HG02884 (cell line): ENCODE measurements around the gene TTC31.

Experiments used
- ATAC-seq: cut with Tn5 transposase; IDR thresholded peaks from one replicate; pipeline ENCODE4 v1.9.1; 2021; ENCODE audit warnings: mild to moderate bottlenecking, moderate library complexity; ENCODE audit not compliant: unreplicated experiment

Gene TTC31

DNA sequence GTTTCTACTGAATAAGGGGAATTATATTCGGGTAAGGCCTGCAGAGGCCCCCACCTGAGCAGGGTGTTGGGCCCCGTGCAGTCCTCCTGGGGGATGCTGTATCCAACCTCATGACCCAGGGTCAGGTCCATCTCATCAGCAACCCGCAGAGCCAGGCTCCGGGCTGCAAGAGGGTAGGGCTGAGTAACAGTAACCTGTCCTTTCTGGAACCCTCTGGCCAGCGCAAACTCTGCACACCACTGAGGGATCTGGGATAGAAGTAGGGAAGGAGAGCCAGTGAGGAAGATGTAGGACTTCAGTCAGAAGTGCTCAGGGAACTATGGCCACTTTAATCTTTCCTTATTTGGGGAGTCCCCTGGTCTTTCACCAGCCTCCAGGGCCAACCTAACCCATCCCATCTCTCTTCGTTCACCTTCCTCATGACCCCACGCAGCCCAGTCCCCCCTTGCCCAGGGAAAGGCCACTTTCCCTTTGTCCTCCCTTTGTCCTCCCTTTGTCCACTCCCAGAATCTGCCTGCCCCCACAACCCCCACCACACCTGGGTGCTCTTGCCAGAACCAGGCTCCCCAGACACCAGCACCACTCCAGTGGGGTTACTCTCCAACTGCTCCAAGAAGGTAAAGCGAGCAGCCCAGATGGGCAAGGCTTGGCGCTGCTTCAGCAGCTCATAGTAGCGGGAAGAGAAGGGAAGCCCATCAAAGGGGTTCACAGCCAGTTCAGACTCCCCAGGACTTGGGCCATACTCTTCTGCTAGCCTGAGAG is 42.3 kb downstream of the TTC31 start:
- ATAC-seq = no peak

DNA sequence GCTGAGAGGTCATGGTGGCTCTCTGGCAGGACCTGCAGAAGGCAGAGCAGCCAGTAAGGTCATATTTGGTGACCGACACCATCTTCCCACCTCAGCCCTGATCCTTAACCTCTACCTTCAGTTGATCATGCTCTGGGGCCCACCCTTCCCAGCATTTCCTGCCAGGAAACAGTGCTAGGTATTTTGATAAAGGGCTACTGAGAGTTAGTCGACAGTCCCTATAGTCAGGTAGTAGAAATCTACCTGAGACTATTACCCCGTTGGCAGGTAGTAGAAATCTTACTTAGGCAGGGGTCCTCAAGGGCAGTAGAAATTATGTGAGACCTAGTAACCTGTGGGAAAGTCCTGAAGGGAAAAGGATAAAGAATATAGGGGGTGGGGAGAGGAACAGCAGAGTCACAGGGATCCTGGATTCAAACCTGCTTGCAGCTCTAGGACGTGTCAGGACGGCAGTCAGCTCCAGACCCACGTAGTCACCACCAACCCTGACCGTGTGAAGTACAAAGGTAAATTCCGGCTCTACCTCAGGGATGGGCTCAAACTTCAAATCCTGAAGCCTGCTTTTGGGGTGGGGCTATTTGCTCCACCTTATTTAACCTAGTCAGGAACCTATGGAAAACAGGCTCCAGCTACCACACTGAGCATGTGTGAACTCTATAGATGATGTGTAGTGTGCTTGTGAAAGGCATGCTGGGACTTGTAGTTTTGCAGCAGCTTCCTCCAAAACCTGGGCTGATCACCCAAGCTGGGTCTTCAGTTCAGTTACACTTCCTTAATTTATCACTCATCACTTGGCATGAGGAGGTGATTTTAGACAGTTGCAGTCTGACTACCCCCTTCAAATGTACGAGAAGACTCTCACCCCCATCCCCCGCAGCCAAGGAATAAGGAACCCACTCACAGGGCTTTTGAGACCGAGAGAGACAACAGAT is 43.1 kb downstream of the TTC31 start, which contains the start of gene DQX1:
TSS of gene DQX1 (minus strand) at position 515 of the 932 bp plus-strand sequence. CDS start at position 13, 502 bp downstream.
- ATAC-seq = no peak

DNA sequence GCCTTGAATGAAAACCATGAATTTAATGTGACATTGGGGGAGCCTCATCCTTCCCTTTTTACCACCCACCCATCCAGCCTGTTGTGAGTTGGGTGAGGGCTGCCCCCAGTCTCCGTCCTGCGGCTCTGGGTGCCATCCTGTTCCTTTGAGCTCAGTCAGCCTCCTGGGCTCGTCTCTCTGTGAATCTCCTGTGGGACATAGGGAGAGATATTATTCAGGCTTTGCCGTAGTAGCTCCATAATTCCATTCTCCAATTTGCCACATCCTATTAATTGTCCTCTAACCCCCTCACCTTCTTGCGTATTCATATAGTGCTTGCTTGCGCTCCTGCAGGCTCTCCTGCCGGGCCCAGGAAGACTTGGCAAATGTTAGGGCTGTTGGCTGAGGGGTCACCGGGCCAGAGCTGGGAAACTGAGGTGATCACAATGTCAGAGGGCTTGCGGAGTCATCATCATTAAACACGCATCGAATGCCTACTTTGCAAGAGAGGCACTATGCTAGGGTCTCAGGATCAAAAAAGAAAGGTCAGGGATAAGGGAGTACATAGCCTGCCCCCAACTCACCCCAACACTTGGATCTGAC is 43.9 kb downstream of the TTC31 start:
- ATAC-seq = no peak

DNA sequence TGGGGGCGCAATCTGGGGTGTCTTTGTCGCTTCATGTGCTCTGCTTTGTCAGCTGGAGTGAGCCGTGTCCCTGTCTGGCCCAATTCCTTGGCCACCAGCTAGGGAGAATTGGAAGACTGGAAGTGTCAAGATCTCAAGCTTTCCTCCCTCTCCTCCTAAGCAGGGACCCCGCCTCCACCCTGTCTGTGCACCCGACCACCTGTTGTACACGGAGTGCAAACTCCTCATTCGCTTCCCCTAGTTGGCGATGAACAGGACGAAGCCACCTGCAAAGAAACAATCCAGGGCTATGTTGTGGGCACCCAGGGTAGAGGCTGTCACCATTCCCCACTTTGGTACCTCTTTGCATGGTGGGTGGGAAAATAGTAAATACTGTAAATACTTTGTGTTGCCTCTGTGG is 44.9 kb downstream of the TTC31 start:
- no peak for ATAC-seq

DNA sequence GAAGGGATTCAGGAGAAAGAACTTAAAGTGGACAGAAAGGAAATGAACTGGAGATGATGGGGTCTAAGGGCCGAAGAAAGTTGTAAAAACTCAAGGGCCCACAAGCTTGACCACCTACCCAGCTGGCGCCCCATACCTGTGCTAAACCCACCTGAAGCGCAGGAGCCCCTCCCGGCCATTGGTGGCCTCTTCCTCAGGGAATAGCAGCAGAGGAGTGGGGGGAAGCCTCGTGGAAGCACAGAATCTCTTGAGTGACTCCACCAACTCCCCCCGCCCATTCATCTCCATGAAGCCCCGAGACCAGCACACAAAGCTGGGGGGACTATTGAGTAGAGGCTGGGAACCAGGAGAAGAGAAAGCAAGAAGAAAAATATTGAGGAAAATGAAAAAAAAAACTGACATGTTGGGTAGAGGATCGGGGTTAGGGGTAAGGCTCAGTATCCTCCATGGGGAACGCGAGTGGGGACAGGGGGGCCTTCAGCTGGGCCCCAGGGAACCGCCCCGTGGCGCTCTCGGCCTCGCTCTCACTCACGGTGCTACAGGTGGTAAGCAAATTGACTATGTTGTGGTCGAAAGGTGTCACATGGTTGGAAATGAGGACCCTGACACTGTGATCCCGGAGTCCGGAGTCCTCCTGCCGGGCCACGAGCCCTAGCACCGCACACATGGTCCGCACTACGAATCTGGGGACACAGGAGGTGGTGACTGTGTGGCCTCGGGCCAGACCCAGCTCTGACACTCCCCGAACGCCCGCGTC is 45.9 kb downstream of the TTC31 start:
- ATAC-seq = peak; percentile 3

DNA sequence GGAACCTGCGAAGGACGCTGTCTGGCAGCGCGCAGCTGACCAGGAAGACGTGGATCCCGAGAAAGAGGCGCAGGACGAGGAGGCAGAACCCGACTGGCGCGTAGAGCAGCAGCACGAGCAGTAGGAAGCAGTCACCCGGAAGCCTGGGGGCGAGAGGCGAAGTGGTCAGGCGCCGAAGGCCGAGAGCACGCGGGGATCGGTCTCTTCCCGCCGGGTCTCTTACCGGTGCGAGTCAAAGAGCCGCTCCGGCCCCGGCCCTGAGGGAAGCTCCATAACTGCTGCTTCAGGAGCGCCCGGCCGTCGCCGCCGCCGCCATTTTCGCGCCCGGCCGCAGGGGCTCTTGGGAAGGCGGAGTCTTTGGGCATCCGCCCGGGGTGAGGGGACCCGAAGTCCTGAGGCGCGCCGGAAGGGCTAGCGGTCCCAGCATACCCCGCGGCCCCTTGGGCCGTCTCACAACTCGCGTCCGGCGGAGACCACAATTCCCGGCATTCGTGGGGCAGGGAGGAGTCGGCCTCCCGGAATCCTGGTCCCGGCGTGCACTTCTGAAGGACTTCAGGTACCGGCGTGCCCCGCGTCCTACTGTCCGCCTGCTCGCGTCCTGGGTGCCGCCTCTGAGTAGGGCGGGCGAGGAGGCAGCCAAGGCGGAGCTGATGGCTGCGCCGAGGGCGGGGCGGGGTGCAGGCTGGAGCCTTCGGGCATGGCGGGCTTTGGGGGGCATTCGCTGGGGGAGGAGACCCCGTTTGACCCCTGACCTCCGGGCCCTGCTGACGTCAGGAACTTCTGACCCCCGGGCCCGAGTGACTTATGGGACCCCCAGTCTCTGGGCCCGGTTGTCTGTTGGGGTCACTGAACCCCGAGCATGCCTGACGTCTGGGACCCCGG is 46.7 kb downstream of the TTC31 start, which contains the start of the genes AUP1 and HTRA2:
TSS of gene AUP1 (minus strand) at position 350 of the 882 bp plus-strand sequence. CDS start at position 273, 77 bp downstream.
TSS of gene HTRA2 (plus strand) at position 577 of the 882 bp plus-strand sequence. CDS start at position 651, 74 bp downstream.
- ATAC-seq = peak; percentile 77

DNA sequence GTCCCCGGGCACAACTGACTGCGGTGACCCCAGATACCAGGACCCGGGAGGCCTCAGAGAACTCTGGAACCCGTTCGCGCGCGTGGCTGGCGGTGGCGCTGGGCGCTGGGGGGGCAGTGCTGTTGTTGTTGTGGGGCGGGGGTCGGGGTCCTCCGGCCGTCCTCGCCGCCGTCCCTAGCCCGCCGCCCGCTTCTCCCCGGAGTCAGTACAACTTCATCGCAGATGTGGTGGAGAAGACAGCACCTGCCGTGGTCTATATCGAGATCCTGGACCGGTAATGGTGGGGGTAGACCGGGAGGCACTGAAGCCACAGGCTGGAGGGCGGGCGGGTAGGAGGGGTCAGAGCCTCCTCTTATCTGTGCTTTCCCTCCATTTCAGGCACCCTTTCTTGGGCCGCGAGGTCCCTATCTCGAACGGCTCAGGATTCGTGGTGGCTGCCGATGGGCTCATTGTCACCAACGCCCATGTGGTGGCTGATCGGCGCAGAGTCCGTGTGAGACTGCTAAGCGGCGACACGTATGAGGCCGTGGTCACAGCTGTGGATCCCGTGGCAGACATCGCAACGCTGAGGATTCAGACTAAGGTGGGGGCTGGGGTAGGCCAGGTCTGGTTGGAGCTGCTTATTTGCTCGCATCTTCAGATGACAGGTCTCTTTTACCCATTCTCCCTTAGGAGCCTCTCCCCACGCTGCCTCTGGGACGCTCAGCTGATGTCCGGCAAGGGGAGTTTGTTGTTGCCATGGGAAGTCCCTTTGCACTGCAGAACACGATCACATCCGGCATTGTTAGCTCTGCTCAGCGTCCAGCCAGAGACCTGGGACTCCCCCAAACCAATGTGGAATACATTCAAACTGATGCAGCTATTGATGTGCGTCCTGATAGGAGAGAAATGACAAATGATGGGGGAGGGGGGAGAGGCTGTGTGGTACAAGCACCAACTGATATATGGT is 47.6 kb downstream of the TTC31 start:
- ATAC-seq = no peak

DNA sequence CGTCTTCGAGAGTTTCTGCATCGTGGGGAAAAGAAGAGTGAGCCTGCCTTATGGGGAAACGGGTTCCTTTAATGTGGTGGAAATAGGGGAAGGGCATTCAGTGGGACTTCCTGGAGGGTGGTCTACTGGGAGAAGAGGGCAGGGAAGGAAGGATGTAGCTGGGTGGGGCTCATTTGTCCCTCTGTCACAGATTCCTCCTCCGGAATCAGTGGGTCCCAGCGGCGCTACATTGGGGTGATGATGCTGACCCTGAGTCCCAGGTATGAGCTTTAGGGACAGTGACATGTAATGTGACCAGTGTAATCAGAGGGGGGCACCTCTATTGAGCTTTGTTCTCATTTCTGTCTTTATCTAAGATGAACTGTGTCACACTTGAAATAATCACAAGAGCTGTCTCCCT is 48.8 kb downstream of the TTC31 start:
- ATAC-seq = no peak

DNA sequence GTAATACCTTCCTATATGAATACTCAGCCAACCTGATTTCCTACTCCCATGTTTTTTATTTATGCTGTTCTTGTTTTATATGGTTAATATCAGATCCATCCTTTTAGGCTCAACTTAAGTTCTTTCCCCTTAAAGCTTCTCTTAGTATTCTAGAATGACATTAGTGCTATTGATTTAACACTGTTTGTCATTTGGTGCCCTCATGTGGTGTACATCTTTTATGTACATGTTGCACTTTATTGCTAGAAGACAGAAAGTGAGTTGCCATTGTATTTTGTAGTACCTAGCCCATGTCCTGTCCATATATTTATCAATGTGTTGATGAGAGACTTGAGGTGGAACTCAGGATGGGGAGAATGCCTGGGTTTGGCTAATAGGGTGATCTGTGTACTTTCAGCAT is 49.3 kb downstream of the TTC31 start:
- no peak for ATAC-seq

DNA sequence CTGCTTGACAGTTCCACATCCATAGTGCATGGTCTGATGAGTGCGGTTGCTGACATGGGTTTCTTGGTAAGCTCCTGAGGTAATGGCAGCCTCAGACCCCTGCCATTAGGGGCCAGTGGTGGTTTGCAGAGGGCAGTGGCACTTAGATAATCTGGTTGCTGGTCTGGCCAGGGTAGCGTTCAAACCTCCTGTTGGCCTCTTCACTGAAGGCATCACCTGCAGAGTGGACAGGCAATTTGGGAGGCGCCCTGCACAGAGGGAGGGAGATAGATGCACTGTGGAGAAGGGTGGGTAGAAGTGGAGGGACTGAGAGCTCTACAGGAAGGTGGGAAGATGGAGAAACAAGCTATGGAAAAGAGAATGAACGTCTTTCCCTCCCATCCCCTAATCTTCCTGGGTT is 50.6 kb downstream of the TTC31 start:
- no peak for ATAC-seq

DNA sequence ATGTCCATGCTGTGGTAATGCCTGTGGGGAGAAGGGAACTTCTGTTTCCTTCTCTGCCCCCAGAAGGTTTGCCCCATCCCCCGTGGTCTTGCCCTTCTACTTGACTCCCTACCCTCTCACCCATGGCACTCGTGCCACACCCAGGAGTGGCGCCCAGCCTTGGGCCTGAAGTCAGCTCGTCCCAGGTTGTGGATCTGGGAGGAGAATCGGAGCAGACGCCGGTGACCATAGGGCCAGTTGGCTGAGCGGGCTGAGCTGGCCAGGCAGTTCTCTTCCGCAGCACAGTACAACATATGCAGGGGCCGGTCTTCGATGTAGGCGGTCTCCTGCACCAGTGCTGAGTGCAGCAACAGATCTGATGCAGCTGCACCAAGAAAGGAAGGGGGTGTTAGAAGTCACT is 51.5 kb downstream of the TTC31 start:
- ATAC-seq = no peak

DNA sequence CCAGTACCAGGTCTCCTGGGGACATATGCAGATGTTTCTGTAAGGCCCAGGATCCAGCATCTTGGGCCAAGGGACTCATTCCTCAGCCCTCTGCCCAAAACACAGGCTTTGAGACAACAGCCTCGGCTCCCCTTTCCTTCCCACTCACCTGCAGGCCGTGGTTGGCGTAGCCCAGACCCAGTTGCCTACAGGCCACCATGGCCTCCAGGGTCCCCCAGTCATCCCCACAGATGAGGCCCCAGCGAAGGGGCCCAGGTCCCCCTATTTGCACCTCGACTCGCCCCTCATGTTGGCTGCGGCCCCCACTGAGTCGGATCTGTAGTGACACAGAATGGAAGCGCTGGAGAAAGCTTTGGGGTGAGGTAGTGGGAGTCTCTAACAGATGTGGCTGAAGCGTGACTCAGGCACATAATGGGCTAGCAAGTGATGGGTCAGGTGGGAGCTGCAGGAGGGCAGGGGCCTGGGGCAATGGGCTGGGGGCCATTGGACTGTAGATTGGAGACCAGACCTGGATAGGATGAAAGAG is 52.6 kb downstream of the TTC31 start:
- no peak for ATAC-seq

DNA sequence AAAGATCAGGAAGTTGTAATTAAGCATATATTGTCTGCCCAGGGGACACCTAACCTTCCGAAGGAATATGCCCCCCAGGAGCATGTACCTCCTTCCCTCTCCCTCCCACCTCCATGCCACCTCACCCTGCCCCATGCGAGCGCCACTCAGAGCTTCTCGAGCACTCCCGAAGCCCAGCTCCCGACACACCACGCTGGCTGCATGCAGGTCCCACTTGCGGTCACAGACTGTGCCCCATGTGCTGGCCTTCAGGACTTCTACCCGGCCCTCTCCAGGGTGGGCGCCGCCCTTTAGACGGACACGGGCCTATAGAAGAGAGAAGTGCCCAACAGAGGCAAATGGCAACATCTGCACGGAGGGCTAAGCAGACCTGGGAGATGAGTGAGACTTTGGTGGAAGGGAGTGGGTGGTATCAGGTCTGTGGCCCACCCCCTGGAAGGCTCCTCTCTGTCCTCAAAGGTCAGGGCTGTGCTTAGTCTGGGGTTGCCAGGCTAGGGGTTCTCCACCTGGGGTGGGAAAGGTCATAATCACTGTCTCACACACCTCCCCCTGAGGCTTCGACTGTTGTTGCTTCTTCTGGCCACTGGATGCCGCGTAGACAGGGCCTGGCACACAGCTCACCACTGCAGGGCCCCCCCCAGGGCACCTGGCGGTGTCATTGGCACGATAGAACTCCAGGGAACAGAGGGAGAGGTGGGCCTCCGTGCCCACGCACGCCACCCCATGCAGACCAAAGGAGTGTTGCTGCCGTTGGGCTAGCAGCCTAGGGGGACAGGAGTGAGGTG is 53.5 kb downstream of the TTC31 start:
- no peak for ATAC-seq

DNA sequence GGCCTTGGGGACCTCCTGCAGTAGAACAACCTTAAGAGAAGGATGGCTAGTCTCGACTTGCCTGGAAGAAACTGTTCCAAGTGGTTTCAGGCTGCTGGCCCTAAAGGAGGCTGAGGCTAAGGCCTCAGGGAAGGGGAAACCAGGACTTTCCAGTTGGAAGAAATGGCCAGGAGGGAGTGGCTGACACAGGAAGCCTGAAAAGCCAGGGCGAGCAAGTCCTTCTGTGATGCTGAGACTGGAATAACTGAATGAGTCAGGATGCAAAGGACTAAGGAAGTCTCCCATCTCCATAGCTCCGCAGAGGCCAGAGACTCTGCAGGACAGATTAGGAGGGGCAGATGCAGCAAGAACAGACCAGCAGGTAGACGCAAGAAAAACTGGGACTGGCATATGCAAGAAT is 54.3 kb downstream of the TTC31 start:
- no peak for ATAC-seq

DNA sequence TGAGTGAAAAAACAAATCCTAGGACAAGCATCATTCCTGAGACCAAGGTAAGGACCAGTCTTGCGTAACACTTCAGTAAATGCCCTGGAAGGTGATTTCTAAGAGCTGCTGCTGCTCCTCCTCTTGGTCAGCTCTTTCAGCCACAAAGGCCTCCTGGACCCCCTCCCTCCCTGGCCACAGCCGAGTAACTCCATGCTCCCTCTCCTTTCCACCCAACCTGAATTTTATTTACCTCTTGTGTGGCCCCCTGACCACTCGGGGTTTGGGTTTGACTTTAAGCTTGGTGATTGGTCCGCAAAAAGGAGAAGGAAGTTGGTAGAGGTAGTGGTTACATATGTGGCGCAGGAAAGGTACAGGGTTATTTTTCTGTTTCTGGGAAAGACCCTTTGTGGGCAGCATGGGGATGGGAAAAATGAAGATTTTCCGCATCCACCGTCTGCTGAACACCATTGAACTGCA is 56.0 kb downstream of the TTC31 start:
- no peak for ATAC-seq

DNA sequence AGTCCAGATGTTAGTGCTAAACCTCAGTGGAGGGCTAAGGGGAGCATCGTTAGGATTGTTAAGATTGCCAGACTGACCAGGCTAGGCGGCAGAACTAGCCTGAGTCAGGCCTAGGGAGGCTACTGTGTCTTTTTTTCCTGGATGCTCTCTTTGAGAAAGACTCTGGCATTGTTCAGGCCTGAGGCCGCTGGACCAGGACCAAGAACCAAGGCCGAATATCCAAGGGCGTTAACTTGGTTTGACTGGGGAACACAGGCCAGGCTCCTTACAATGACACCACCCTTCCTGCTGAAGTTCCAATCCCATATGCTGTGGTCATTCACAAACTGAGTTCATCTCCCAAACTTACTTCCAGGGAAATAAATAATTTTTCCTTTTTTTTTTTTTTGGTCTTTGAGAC is 57.4 kb downstream of the TTC31 start:
- no peak for ATAC-seq

DNA sequence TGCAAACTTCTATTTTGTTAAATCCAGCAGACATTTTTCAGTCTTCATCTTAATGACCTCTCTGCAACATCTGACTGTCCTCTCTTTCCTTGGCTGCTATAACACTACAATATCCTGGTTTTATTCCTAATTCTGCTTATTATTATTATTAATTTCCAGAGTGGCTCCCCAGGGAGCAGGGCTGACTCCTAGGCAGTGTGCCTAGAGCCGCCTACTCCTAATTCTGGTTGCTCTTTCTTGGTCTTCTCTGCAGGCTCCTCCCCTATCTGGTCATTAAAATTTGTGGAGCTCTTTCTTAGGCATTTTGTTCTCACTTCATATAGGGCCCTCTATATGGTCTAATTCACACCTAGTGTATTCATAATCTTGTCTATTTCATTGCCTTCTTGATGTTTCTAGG is 60.1 kb downstream of the TTC31 start:
- no peak for ATAC-seq
